MCF 10A (cell line): ENCODE results near the gene COL23A1. TPM values are rescaled to one million over a fixed set of nuclear protein-coding genes. Genes with fewer than 3 reads are reported as not detected.

ENCODE experiments used
- BruUV-seq: library from RNA; stranded (reverse); fragments of 400-500 nt; replicated peaks from 2 replicates; lab custom pipeline; 2021; lab: Mats Ljungman, UMichigan
- CTCF ChIA-PET: fragments of 300-600 bp; sonication (Branson Sonifier 250); formaldehyde crosslinking; extraction: SDS; loops from one replicate; lab custom pipeline; 2021; ENCODE audit warnings: antibody characterized with exemption, inconsistent platforms; lab: Yijun Ruan, JAX
- POLR2A ChIA-PET: fragments of 300-600, 350-650 bp; sonication (Branson Sonifier 250); formaldehyde crosslinking; extraction: SDS; loops from one replicate; lab custom pipeline; 2020; ENCODE audit warnings: antibody characterized with exemption, inconsistent platforms; lab: Yijun Ruan, JAX
- DNase-seq: peaks from one replicate; pipeline ENCODE4 v3.0.0-alpha.2; 2018; ENCODE audit not compliant: unreplicated experiment
- H3K27ac Mint-ChIP-seq: one replicate; pipeline ENCODE4 v1.8.0; 2022; ENCODE audit warnings: mild to moderate bottlenecking, low read depth, mixed read lengths; ENCODE audit not compliant: unreplicated experiment
- H3K27me3 Mint-ChIP-seq: one replicate; pipeline ENCODE4 v1.8.0; 2022; ENCODE audit warnings: mixed read lengths; ENCODE audit not compliant: insufficient read depth, unreplicated experiment
- H3K36me3 Mint-ChIP-seq: one replicate; pipeline ENCODE4 v1.8.0; 2022; ENCODE audit warnings: mild to moderate bottlenecking, moderate library complexity, mixed read lengths; ENCODE audit not compliant: insufficient read depth, unreplicated experiment
- H3K4me1 Mint-ChIP-seq: one replicate; pipeline ENCODE4 v1.8.0; 2022; ENCODE audit warnings: mixed read lengths; ENCODE audit not compliant: insufficient read depth, unreplicated experiment
- H3K4me3 Mint-ChIP-seq: one replicate; pipeline ENCODE4 v1.8.0; 2022; ENCODE audit warnings: mild to moderate bottlenecking, moderate library complexity, mixed read lengths; ENCODE audit not compliant: unreplicated experiment
- H3K9me3 Mint-ChIP-seq: one replicate; pipeline ENCODE4 v1.8.0; 2022; ENCODE audit warnings: mixed read lengths; ENCODE audit not compliant: unreplicated experiment
- intact Hi-C: fragments of 100-400 bp; cut with micrococcal nuclease; formaldehyde crosslinking; loops from 2 replicates; pipeline ENCODE4 v1.14.1; 2022
- total RNA-seq: library from RNA; stranded (reverse); gene quantifications from 2 replicates; pipeline ENCODE4 v1.2.3, GENCODE V29; 2022
- TF ChIP-seq, protein P1 (sequence below): fragments of 200-600 bp; IDR thresholded peaks from one replicate; pipeline ENCODE4 v1.8.0; 2022; ENCODE audit warnings: antibody characterized with exemption, mild to moderate bottlenecking; ENCODE audit not compliant: unreplicated experiment

The COL23A1 gene
- total RNA-seq, 1 experiment from 2014 or later, result not detected

DNA sequence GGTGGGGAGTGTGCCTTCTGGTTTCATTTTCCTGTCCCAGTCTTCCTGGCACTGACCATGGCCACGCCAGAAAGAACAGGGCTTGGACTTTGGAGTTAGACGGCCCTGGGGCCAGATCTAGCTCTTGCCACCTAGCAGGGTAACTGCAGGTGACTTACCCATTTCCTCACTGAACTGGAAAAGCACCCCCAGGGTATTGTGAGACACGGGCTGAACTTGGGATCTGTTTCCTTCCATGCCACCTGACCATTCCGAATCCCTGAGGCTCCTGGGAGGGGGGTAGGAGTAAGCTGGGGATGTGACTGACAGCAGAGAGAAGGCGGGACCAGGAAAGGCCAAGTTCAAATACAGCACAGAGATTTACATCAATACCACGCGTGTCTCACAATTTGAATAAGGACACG, 376.4 kb downstream of the COL23A1 start:
- H3K27me3 Mint-ChIP-seq, result no peaks in the 10 kb centered on the region
- no peak overlapping the region for H3K4me3 Mint-ChIP-seq
- CTCF ChIA-PET, result interaction anchor here (0.6 to 0.8 kb wide), 3 partner anchors 16 to 132 kb away, joined by 3 to 4 read pairs (median 3); no protein-coding TSS in a partner anchor
- H3K36me3 Mint-ChIP-seq, result peaks cover 93% of the 10 kb centered on the region
- TF ChIP-seq, protein P1, sequence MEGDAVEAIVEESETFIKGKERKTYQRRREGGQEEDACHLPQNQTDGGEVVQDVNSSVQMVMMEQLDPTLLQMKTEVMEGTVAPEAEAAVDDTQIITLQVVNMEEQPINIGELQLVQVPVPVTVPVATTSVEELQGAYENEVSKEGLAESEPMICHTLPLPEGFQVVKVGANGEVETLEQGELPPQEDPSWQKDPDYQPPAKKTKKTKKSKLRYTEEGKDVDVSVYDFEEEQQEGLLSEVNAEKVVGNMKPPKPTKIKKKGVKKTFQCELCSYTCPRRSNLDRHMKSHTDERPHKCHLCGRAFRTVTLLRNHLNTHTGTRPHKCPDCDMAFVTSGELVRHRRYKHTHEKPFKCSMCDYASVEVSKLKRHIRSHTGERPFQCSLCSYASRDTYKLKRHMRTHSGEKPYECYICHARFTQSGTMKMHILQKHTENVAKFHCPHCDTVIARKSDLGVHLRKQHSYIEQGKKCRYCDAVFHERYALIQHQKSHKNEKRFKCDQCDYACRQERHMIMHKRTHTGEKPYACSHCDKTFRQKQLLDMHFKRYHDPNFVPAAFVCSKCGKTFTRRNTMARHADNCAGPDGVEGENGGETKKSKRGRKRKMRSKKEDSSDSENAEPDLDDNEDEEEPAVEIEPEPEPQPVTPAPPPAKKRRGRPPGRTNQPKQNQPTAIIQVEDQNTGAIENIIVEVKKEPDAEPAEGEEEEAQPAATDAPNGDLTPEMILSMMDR, result no peak
- no TSS peak for BruUV-seq
- intact Hi-C loops, result no loop called here
- H3K9me3 Mint-ChIP-seq, result no peaks in the 10 kb centered on the region
- peak overlapping the region; percentile 61 for H3K27ac Mint-ChIP-seq
- DNase-seq, result no peak
- peaks cover 7% of the 10 kb centered on the region for H3K4me1 Mint-ChIP-seq
- POLR2A ChIA-PET, result interaction anchor here (0.6 to 4.3 kb wide), 9 partner anchors 8 to 137 kb away, joined by 3 to 24 read pairs (median 5); partner anchors contain the start of genes HNRNPAB and PHYKPL

DNA sequence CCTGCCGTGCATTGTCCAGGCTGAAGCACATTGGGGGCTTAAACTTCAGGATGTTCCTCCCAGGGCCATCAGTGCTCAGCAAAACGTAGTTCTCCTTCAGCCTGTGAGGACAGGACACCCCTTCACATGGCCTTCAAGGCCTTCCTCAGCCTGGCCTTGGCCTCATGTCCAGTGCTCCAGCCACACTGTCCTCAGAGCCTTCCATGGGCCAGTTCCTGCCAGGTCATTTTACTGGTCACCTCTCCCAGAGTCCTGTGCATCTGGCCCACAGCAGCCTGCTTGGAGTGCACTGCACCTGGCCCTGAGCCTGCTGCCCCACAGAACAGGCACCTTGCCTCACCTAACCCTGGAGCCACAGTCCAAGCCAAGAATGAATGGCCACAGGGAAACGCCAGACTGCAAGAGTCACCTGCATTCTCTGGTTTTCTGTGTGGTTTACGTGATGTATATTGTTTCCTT, 377.2 kb downstream of the COL23A1 start:
- TF ChIP-seq, protein P1, result no peak
- peaks cover 96% of the 10 kb centered on the region for H3K36me3 Mint-ChIP-seq
- ChIA-PET POLR2A (interaction anchor here (0.6 to 4.3 kb wide), 9 partner anchors 9 to 136 kb away, joined by 3 to 24 read pairs (median 5); partner anchors contain the start of genes HNRNPAB, NHP2 and PHYKPL), CTCF (interaction anchor here (0.8 kb wide), 1 partner anchor 17 kb away, joined by 4 read pairs; no protein-coding TSS in a partner anchor)
- BruUV-seq, result no TSS peak
- no peaks in the 10 kb centered on the region for H3K27me3 Mint-ChIP-seq
- H3K9me3 Mint-ChIP-seq, result no peaks in the 10 kb centered on the region
- intact Hi-C loops, result no loop called here
- peak overlapping the region; percentile 61 for H3K27ac Mint-ChIP-seq
- no peak for DNase-seq
- H3K4me3 Mint-ChIP-seq, result no peak overlapping the region
- H3K4me1 Mint-ChIP-seq, result peaks cover 14% of the 10 kb centered on the region

DNA sequence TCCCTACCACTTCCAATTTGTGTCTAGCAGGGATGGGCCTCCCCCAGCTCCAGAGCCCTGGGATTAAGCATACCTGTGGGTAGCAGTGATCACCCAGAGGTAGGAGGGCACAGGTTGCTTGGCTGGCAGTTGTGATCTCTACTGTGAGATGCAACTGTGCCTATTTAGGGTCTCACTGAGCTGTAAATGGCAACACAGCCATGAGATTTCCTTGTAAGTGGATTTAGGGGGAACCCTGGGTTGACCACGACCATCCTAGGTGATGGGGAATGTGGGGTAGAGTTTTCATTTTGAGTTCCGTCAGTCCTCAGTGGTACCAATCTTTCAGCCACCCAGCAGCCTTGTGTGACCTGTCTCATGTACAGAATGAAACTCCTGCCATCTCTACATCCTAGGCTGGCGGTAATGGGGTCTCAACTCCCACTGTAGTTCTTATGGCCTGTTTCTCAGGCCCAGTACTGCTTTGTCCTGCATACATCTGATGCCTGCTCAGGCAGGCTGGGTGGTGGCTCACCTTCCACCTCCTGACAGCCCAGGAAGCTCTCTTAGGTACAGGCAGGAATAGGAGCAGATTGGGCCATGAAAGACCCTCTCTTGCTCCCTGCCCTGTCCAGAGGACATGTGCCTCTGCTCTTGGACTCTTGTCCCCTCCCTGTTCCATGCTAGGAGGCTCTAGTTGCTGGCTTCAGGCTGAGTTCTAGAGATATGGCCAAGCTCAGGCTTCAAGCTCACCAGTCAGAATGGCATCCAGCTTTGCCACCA, 377.8 kb downstream of the COL23A1 start:
- Mint-ChIP-seq H3K36me3 (peaks cover 98% of the 10 kb centered on the region), H3K27ac (no peak overlapping the region), H3K27me3 (no peaks in the 10 kb centered on the region), H3K9me3 (no peaks in the 10 kb centered on the region), H3K4me1 (peaks cover 20% of the 10 kb centered on the region), H3K4me3 (no peak overlapping the region)
- no TSS peak for BruUV-seq
- TF ChIP-seq, protein P1, result no peak
- ChIA-PET POLR2A (interaction anchor here (0.7 to 4.0 kb wide), 4 partner anchors 12 to 59 kb away, joined by 3 to 24 read pairs (median 4); partner anchors contain the start of gene NHP2), CTCF (no interaction called here)
- no peak for DNase-seq
- intact Hi-C loops, result no loop called here
